HEK293T (cell line): ENCODE data around the gene COMMD1.

Experiments used
- ARNT ChIP-seq: fragments of 450-650 bp; IDR thresholded peaks from 2 replicates; pipeline ENCODE4 v1.6.1; 2017; ENCODE audit warnings: mild to moderate bottlenecking
- FOXA1 ChIP-seq: fragments of 450-650 bp; IDR thresholded peaks from 2 replicates; pipeline ENCODE4 v1.6.1; 2016; ENCODE audit warnings: mild to moderate bottlenecking
- FOXM1 ChIP-seq: fragments of 450-650 bp; IDR thresholded peaks from 2 replicates; pipeline ENCODE4 v1.6.1; 2017; ENCODE audit warnings: mild to moderate bottlenecking, borderline replicate concordance
- NFRKB ChIP-seq: fragments of 450-650 bp; IDR thresholded peaks from 2 replicates; pipeline ENCODE4 v1.6.1; 2016; ENCODE audit warnings: mild to moderate bottlenecking, moderate library complexity
- SUZ12 ChIP-seq: fragments of 450-650 bp; IDR thresholded peaks from 2 replicates; pipeline ENCODE4 v1.6.1; 2016; ENCODE audit warnings: mild to moderate bottlenecking
- TARDBP ChIP-seq: fragments of 450-650 bp; IDR thresholded peaks from 2 replicates; pipeline ENCODE4 v1.6.1; 2016

GRCh38 chr2:61969376-61969775 lies 63.9 kb downstream of the COMMD1 start:
- TF ChIP-seq SUZ12 = no peak
- TF ChIP-seq FOXM1 = no peak
- TF ChIP-seq FOXA1 = no peak
- TF ChIP-seq ARNT = no peak
- TF ChIP-seq NFRKB = no peak
- TF ChIP-seq TARDBP = no peak
